ENCODE measurements around the gene NFIB. TPM values are rescaled to one million over a fixed set of nuclear protein-coding genes. Genes with fewer than 3 reads are reported as not detected.

Gene NFIB
- total and polyA plus RNA-seq, 10 of the 15 experiments (the other 5 are each of a cell fraction or from before 2014, with no cell fraction given), result under 0.01 to 0.19 (median 0.05) TPM; not detected in 3

GRCh38 chr9:14216612-14217194, 97.2 kb downstream of the NFIB start:
- TF ChIP-seq ZZZ3 (IDR thresholded peaks at IDR 0.05; ENCODE audit: control insufficient read depth, insufficient read length, low read depth) (no peak), ETV6 (conservative IDR thresholded peaks at IDR 0.05 in 1 of 2, IDR thresholded peaks at IDR 0.05 in 1 of 2; ENCODE audit: borderline replicate concordance in 1 of 2, low read depth in 1 of 2) (no peak)
- intact Hi-C loops (cut with micrococcal nuclease; ENCODE audit: unreplicated experiment), result no loop called here
- Histone ChIP-seq H3K4me2 (ENCODE audit: control insufficient read depth, insufficient read depth) (no peak overlapping the region), H4K20me1 (ENCODE audit: control insufficient read depth, insufficient read depth) (no peaks in the 10 kb centered on the region), H3K79me2 (ENCODE audit: control insufficient read depth, insufficient read depth, low read length) (no peaks in the 10 kb centered on the region), H3K27ac (ENCODE audit: control insufficient read depth, insufficient read depth) (no peak overlapping the region), H3K4me3 (no peak overlapping the region), H3K4me1 (ENCODE audit: control insufficient read depth, insufficient read depth, low read length) (no peaks in the 10 kb centered on the region), H2AFZ (ENCODE audit: control insufficient read depth, low read depth, low read length) (no peak overlapping the region), H3K9me3 (replicated peaks; ENCODE audit: control insufficient read depth, insufficient read depth, low read length) (no peaks in the 10 kb centered on the region), H3K27me3 (replicated peaks in 1 of 2; ENCODE audit: control insufficient read depth in 2 of 2, insufficient read depth in 2 of 2, low read length in 1 of 2) (no peaks in the 10 kb centered on the region), H3K36me3 (ENCODE audit: control insufficient read depth in 2 of 2, insufficient read depth in 2 of 2, low read length in 1 of 2) (no peaks in the 10 kb centered on the region), H3K9ac (ENCODE audit: control insufficient read depth, insufficient read depth, low read length) (no peak overlapping the region)
- ChIA-PET POLR2A (no interaction called here), RAD21 (ENCODE audit: unreplicated experiment) (no interaction called here), CTCF (interaction anchor here (0.6 to 0.8 kb wide), 2 partner anchors 10 to 14 kb away, joined by 3 read pairs; no protein-coding TSS in a partner anchor), SMC1A (ENCODE audit: uncharacterized antibody, unreplicated experiment) (no interaction called here)
- FAIRE-seq (no peak), DNase-seq (ENCODE audit: low read depth, low spot score) (no peak), ATAC-seq (no peak)
- 27% methylated on average over 1 of the region's 1 CpG for WGBS (ENCODE audit: insufficient coverage, insufficient replicate concordance, low lambda C conversion rate, missing lambda C conversion rate)
- in situ Hi-C loops (cut with MboI), result no loop called here
- no TSS peak for BruUV-seq (replicated peaks)

DNA sequence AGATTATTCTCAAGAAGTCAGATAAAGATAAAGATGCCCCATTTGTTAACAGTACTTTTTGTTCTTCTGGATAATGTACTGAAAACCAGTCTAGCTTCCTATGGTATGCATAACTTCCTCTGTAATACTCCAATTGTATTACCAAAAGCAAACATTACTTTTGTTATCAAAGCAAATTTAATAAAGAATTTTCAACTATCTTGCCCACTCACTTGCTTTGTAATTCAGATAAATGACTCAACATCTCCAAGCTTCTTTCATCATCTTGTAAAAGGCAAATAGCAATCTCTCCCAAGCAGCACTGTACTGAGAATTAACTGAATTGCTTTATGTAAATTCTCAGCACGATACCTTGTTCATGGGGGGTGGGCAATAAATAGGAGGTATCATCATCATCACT, 98.3 kb downstream of the NFIB start:
- Histone ChIP-seq H3K4me1 (ENCODE audit: control insufficient read depth, insufficient read depth, low read length) (no peaks in the 10 kb centered on the region), H3K9ac (ENCODE audit: control insufficient read depth, insufficient read depth, low read length) (no peak overlapping the region), H3K27ac (ENCODE audit: control insufficient read depth, insufficient read depth) (no peak overlapping the region), H3K36me3 (ENCODE audit: control insufficient read depth in 2 of 2, insufficient read depth in 2 of 2, low read length in 1 of 2) (no peaks in the 10 kb centered on the region), H3K4me3 (no peak overlapping the region), H4K20me1 (ENCODE audit: control insufficient read depth, insufficient read depth) (no peaks in the 10 kb centered on the region), H3K4me2 (ENCODE audit: control insufficient read depth, insufficient read depth) (no peak overlapping the region), H3K27me3 (replicated peaks in 1 of 2; ENCODE audit: control insufficient read depth in 2 of 2, insufficient read depth in 2 of 2, low read length in 1 of 2) (no peaks in the 10 kb centered on the region), H3K9me3 (replicated peaks; ENCODE audit: control insufficient read depth, insufficient read depth, low read length) (no peaks in the 10 kb centered on the region), H2AFZ (ENCODE audit: control insufficient read depth, low read depth, low read length) (no peak overlapping the region), H3K79me2 (ENCODE audit: control insufficient read depth, insufficient read depth, low read length) (no peaks in the 10 kb centered on the region)
- WGBS (ENCODE audit: insufficient coverage, insufficient replicate concordance, low lambda C conversion rate, missing lambda C conversion rate), result 0% methylated on average over 1 of the region's 1 CpG
- FAIRE-seq (no peak), DNase-seq (ENCODE audit: low read depth, low spot score) (no peak), ATAC-seq (no peak)
- RAD21 ChIA-PET (ENCODE audit: unreplicated experiment), result no interaction called here
- SMC1A ChIA-PET (ENCODE audit: uncharacterized antibody, unreplicated experiment), result no interaction called here
- TF ChIP-seq ZZZ3 (IDR thresholded peaks at IDR 0.05; ENCODE audit: control insufficient read depth, insufficient read length, low read depth), result no peak
- TF ChIP-seq MEF2A (IDR thresholded peaks at IDR 0.05; ENCODE audit: insufficient read depth, low read depth, low read length), result no peak
- TF ChIP-seq RUNX3 (IDR thresholded peaks at IDR 0.05; ENCODE audit: low read length), result no peak
- no peak for TF ChIP-seq MEF2B (IDR thresholded peaks at IDR 0.05; ENCODE audit: partially characterized antibody, poor library complexity, severe bottlenecking)
- TF ChIP-seq HDAC2 (IDR thresholded peaks at IDR 0.05), result no peak
- CTCF ChIA-PET, result interaction anchor here (1.1 kb wide), 1 partner anchor 20 kb away, joined by 3 read pairs; no protein-coding TSS in a partner anchor
- no TSS peak for BruUV-seq (replicated peaks)
- intact Hi-C loops (cut with micrococcal nuclease; ENCODE audit: unreplicated experiment), result no loop called here
- in situ Hi-C loops (cut with MboI), result no loop called here
- POLR2A ChIA-PET, result interaction anchor here (0.7 kb wide), 1 partner anchor 787 kb away, joined by 4 read pairs; no protein-coding TSS in a partner anchor

All from GM12878 (cell line).